K562 (cell line): ENCODE measurements around the gene SNX17. TPM values are rescaled to one million over a fixed set of nuclear protein-coding genes. Genes with fewer than 3 reads are reported as not detected.

Experiments
- BRCA1 ChIP-seq, 2 experiments: fragments of 450-650 bp in 1 of 2; sonication (generic) in 1 of 2; formaldehyde crosslinking in 1 of 2; IDR thresholded peaks; 2 replicates each; pipeline versions ENCODE4 v1.5.0 to v1.6.1; 2017 to 2020; ENCODE audit warnings: mild to moderate bottlenecking in 1 of 2, missing genetic modification reagents in 1 of 2
- E2F6 ChIP-seq, 2 experiments: IDR thresholded peaks; 2 replicates each; pipeline ENCODE4 v1.6.1; 2011; ENCODE audit warnings: borderline replicate concordance in 1 of 2, control low read depth in 1 of 2, low read depth in 1 of 2, low read length in 1 of 2, mild to moderate bottlenecking in 1 of 2, mixed read lengths in 1 of 2, moderate library complexity in 1 of 2; ENCODE audit not compliant: insufficient read depth in 1 of 2, insufficient read length in 1 of 2, poor library complexity in 1 of 2, severe bottlenecking in 1 of 2; ENCODE audit errors: extremely low read depth in 1 of 2
- MLLT1 ChIP-seq, 2 experiments: fragments of 450-650 bp; IDR thresholded peaks; 2 replicates each; pipeline ENCODE4 v1.6.1; 2016
- NKRF ChIP-seq: fragments of 450-650 bp; IDR thresholded peaks from 2 replicates; pipeline ENCODE4 v1.6.1; 2016; ENCODE audit warnings: borderline replicate concordance
- RFX1 ChIP-seq: fragments of 450-650 bp; IDR thresholded peaks from 2 replicates; pipeline ENCODE4 v1.6.1; 2016; ENCODE audit warnings: mild to moderate bottlenecking, moderate library complexity
- SRSF3 ChIP-seq: fragments of 200-400 bp; formaldehyde crosslinking; IDR thresholded peaks from 2 replicates; pipeline ENCODE4 v1.6.1; 2016; ENCODE audit warnings: mild to moderate bottlenecking, low read length, moderate library complexity; ENCODE audit not compliant: insufficient read depth
- ZKSCAN1 ChIP-seq: fragments of 150-350 bp; IDR thresholded peaks from 2 replicates; pipeline ENCODE4 v1.6.1; 2016; ENCODE audit warnings: low read depth, low read length
- ZNF174 ChIP-seq: fragments of 250-450 bp; sonication (Bioruptor Pico); IDR thresholded peaks from 2 replicates; pipeline ENCODE4 v1.4.0; 2020; ENCODE audit warnings: mild to moderate bottlenecking
- polyA plus RNA-seq, 8 experiments: library from polyadenylated mRNA; depleted of rRNA in 4 of 8; stranded (reverse) in 5 of 8; unstranded in 3 of 8; fragments of >200 nt; fragmentation: Nextera tagmentation in 2 of 8; fragmentation: Illumina TruSeq in 1 of 8; extraction: Ambion mirVana in 2 of 8; extraction: Trizol in 1 of 8; gene quantifications; 2 replicates each; pipeline versions ENCODE4 v1.2.1 to v1.2.3, GENCODE V29; 2011 to 2014; ENCODE audit warnings: inconsistent platforms in 1 of 8, missing spikeins in 1 of 8
- total RNA-seq, 7 experiments: library from RNA; depleted of rRNA in 6 of 7; stranded (reverse); fragments of >200 nt in 6 of 7; fragmentation: Illumina TruSeq in 2 of 7; extraction: Trizol in 2 of 7; gene quantifications; 2 replicates each; pipeline versions ENCODE4 v1.2.1 to v1.2.3, GENCODE V29; 2011 to 2021; ENCODE audit warnings: low replicate concordance in 1 of 7
- TF ChIP-seq, protein P1 (sequence below): sonication (generic); IDR thresholded peaks from 2 replicates; pipeline ENCODE4 v1.6.1; 2016
- TF ChIP-seq, protein P2 (sequence below): fragments of 200-600 bp; sonication (generic); IDR thresholded peaks from one replicate; pipeline ENCODE4 v1.6.1; 2012; ENCODE audit warnings: mild to moderate bottlenecking, low read depth, low read length, inconsistent platforms

SNX17 gene
- total and polyA plus RNA-seq, 9 of the 15 experiments (the other 6 are each of a cell fraction or from before 2014, with no cell fraction given) = 3.0 to 75.7 (median 54.6) TPM

DNA sequence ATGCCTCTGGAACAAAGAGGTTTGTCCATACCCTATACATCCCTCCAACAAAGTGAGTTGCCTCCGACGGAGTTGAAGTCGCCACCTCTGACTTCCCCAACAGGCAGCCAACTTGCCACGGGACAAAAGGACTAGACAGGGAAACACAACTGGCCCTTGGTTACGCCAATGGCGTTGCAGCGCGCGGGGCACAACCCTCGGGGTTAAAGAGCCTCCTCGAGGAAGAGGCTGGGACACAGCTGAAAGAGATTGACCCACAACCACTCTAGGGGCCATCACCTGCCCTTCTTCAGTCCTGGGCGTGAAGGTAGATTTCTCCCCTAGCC lies 14.4 kb upstream of the SNX17 start (continued):
- no peak for TF ChIP-seq BRCA1 (IDR thresholded peaks at IDR 0.05)
- TF ChIP-seq BRCA1 (CRISPR knock-in tag; IDR thresholded peaks at IDR 0.05) = no peak
- no peak for TF ChIP-seq SRSF3
- no peak for TF ChIP-seq MLLT1 (IDR thresholded peaks at IDR 0.05)
- peak; percentile 72; the same call in 1 of the 2 replicates for TF ChIP-seq NKRF
- TF ChIP-seq E2F6 (IDR thresholded peaks at IDR 0.05; ENCODE audit: borderline replicate concordance in 1 of 2, extremely low read depth in 1 of 2, insufficient read depth in 1 of 2, insufficient read length in 1 of 2, low read depth in 1 of 2, low read length in 1 of 2, poor library complexity in 1 of 2, severe bottlenecking in 1 of 2) = peak in 1 of 2 experiments; percentile 15
- TF ChIP-seq ZNF174 (CRISPR knock-in tag) = no peak
- TF ChIP-seq, protein P1, sequence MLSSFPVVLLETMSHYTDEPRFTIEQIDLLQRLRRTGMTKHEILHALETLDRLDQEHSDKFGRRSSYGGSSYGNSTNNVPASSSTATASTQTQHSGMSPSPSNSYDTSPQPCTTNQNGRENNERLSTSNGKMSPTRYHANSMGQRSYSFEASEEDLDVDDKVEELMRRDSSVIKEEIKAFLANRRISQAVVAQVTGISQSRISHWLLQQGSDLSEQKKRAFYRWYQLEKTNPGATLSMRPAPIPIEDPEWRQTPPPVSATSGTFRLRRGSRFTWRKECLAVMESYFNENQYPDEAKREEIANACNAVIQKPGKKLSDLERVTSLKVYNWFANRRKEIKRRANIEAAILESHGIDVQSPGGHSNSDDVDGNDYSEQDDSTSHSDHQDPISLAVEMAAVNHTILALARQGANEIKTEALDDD = peak; percentile 92
- TF ChIP-seq ZKSCAN1 = 0 out of 2 replicates have a peak, but pooled peaks have one; percentile 24
- peak; percentile 37; the same call in 1 of the 2 replicates for TF ChIP-seq RFX1
- TF ChIP-seq, protein P2, sequence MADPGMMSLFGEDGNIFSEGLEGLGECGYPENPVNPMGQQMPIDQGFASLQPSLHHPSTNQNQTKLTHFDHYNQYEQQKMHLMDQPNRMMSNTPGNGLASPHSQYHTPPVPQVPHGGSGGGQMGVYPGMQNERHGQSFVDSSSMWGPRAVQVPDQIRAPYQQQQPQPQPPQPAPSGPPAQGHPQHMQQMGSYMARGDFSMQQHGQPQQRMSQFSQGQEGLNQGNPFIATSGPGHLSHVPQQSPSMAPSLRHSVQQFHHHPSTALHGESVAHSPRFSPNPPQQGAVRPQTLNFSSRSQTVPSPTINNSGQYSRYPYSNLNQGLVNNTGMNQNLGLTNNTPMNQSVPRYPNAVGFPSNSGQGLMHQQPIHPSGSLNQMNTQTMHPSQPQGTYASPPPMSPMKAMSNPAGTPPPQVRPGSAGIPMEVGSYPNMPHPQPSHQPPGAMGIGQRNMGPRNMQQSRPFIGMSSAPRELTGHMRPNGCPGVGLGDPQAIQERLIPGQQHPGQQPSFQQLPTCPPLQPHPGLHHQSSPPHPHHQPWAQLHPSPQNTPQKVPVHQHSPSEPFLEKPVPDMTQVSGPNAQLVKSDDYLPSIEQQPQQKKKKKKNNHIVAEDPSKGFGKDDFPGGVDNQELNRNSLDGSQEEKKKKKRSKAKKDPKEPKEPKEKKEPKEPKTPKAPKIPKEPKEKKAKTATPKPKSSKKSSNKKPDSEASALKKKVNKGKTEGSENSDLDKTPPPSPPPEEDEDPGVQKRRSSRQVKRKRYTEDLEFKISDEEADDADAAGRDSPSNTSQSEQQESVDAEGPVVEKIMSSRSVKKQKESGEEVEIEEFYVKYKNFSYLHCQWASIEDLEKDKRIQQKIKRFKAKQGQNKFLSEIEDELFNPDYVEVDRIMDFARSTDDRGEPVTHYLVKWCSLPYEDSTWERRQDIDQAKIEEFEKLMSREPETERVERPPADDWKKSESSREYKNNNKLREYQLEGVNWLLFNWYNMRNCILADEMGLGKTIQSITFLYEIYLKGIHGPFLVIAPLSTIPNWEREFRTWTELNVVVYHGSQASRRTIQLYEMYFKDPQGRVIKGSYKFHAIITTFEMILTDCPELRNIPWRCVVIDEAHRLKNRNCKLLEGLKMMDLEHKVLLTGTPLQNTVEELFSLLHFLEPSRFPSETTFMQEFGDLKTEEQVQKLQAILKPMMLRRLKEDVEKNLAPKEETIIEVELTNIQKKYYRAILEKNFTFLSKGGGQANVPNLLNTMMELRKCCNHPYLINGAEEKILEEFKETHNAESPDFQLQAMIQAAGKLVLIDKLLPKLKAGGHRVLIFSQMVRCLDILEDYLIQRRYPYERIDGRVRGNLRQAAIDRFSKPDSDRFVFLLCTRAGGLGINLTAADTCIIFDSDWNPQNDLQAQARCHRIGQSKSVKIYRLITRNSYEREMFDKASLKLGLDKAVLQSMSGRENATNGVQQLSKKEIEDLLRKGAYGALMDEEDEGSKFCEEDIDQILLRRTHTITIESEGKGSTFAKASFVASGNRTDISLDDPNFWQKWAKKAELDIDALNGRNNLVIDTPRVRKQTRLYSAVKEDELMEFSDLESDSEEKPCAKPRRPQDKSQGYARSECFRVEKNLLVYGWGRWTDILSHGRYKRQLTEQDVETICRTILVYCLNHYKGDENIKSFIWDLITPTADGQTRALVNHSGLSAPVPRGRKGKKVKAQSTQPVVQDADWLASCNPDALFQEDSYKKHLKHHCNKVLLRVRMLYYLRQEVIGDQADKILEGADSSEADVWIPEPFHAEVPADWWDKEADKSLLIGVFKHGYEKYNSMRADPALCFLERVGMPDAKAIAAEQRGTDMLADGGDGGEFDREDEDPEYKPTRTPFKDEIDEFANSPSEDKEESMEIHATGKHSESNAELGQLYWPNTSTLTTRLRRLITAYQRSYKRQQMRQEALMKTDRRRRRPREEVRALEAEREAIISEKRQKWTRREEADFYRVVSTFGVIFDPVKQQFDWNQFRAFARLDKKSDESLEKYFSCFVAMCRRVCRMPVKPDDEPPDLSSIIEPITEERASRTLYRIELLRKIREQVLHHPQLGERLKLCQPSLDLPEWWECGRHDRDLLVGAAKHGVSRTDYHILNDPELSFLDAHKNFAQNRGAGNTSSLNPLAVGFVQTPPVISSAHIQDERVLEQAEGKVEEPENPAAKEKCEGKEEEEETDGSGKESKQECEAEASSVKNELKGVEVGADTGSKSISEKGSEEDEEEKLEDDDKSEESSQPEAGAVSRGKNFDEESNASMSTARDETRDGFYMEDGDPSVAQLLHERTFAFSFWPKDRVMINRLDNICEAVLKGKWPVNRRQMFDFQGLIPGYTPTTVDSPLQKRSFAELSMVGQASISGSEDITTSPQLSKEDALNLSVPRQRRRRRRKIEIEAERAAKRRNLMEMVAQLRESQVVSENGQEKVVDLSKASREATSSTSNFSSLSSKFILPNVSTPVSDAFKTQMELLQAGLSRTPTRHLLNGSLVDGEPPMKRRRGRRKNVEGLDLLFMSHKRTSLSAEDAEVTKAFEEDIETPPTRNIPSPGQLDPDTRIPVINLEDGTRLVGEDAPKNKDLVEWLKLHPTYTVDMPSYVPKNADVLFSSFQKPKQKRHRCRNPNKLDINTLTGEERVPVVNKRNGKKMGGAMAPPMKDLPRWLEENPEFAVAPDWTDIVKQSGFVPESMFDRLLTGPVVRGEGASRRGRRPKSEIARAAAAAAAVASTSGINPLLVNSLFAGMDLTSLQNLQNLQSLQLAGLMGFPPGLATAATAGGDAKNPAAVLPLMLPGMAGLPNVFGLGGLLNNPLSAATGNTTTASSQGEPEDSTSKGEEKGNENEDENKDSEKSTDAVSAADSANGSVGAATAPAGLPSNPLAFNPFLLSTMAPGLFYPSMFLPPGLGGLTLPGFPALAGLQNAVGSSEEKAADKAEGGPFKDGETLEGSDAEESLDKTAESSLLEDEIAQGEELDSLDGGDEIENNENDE = no peak
